GM23338 (cell line): ENCODE measurements around the gene GOLGA6A. TPM values are rescaled to one million over a fixed set of nuclear protein-coding genes. Genes with fewer than 3 reads are reported as not detected.
A peak's percentile ranks its signal among the peaks of the same experiment; 100 is the strongest.

Source experiments
- ATAC-seq: fragments of 200-7000 bp; cut with Tn5 transposase; 3 replicates; pipeline ENCODE4 v1.9.1; 2020
- DNase-seq: peaks from one replicate; pipeline ENCODE4 v3.0.0-alpha.2; 2015; ENCODE audit warnings: low spot score
- H2AFZ ChIP-seq: fragments of 200-600 bp; sonication (generic); 2 replicates; pipeline ENCODE4 v1.8.0; 2016; ENCODE audit warnings: antibody characterized with exemption, mild to moderate bottlenecking, moderate library complexity
- H3F3A ChIP-seq: fragments of 200-600 bp; sonication (generic); replicated peaks from 2 replicates; pipeline ENCODE4 v1.8.0; 2017; ENCODE audit warnings: antibody characterized with exemption, mixed run types, low read depth
- H3K27ac ChIP-seq: fragments of 200-600 bp; sonication (generic); 2 replicates; pipeline ENCODE4 v1.6.1; 2016; ENCODE audit warnings: low read depth
- H3K27me3 ChIP-seq: fragments of 200-600 bp; sonication (generic); 2 replicates; pipeline ENCODE4 v1.8.0; 2016; ENCODE audit warnings: mild to moderate bottlenecking, mixed run types, moderate library complexity; ENCODE audit not compliant: insufficient read depth
- H3K36me3 ChIP-seq: fragments of 200-600 bp; sonication (generic); 2 replicates; pipeline ENCODE4 v1.8.0; 2016; ENCODE audit warnings: mild to moderate bottlenecking; ENCODE audit not compliant: insufficient read depth
- H3K4me1 ChIP-seq: fragments of 200-600 bp; sonication (generic); 2 replicates; pipeline ENCODE4 v1.8.0; 2016; ENCODE audit warnings: mild to moderate bottlenecking, moderate library complexity; ENCODE audit not compliant: insufficient read depth
- H3K4me2 ChIP-seq: fragments of 200-600 bp; sonication (generic); 2 replicates; pipeline ENCODE4 v1.7.1; 2017; ENCODE audit warnings: mixed run types
- H3K4me3 ChIP-seq: fragments of 200-600 bp; sonication (generic); 2 replicates; pipeline ENCODE4 v1.6.1; 2016; ENCODE audit warnings: mixed run types
- H3K79me2 ChIP-seq: fragments of 200-600 bp; sonication (generic); replicated peaks from 2 replicates; pipeline ENCODE4 v1.8.0; 2017; ENCODE audit warnings: mild to moderate bottlenecking; ENCODE audit not compliant: insufficient read depth
- H3K9me2 ChIP-seq: fragments of 200-600 bp; sonication (generic); 2 replicates; pipeline ENCODE4 v1.8.0; 2017; ENCODE audit not compliant: insufficient read depth
- H4K20me1 ChIP-seq: fragments of 200-600 bp; sonication (generic); replicated peaks from 2 replicates; pipeline ENCODE4 v1.8.0; 2017; ENCODE audit warnings: mild to moderate bottlenecking; ENCODE audit not compliant: insufficient read depth
- H3K27ac Mint-ChIP-seq: 2 replicates; pipeline ENCODE4 v1.8.0; 2020; ENCODE audit warnings: inconsistent platforms, mild to moderate bottlenecking, moderate library complexity, mixed read lengths
- H3K27me3 Mint-ChIP-seq: 3 replicates; pipeline ENCODE4 v1.8.0; 2022; ENCODE audit warnings: low read depth, mild to moderate bottlenecking, moderate library complexity, mixed read lengths, inconsistent platforms; ENCODE audit not compliant: insufficient read depth, poor library complexity
- H3K36me3 Mint-ChIP-seq: 3 replicates; pipeline ENCODE4 v1.8.0; 2021; ENCODE audit warnings: low read depth, mild to moderate bottlenecking, inconsistent platforms, moderate library complexity, mixed read lengths
- H3K4me1 Mint-ChIP-seq: 3 replicates; pipeline ENCODE4 v1.8.0; 2020; ENCODE audit warnings: mild to moderate bottlenecking, inconsistent platforms, mixed read lengths
- H3K4me3 Mint-ChIP-seq: 3 replicates; pipeline ENCODE4 v1.8.0; 2021; ENCODE audit warnings: moderate library complexity, mild to moderate bottlenecking, inconsistent platforms, mixed read lengths
- H3K9me3 Mint-ChIP-seq: 3 replicates; pipeline ENCODE4 v1.8.0; 2020; ENCODE audit warnings: moderate library complexity, mild to moderate bottlenecking, inconsistent platforms, mixed read lengths
- CREB1 ChIP-seq: fragments of 250-450 bp; sonication (Bioruptor Pico); IDR thresholded peaks from 2 replicates; pipeline ENCODE4 v1.5.0; 2020; ENCODE audit warnings: low read depth, mild to moderate bottlenecking, moderate library complexity
- EZH2 ChIP-seq: fragments of 200-600 bp; sonication (generic); IDR thresholded peaks from one replicate; pipeline ENCODE4 v1.8.0; 2017; ENCODE audit warnings: antibody characterized with exemption, mild to moderate bottlenecking, low read depth; ENCODE audit not compliant: unreplicated experiment
- EZH2phosphoT487 ChIP-seq: fragments of 200-600 bp; sonication (generic); IDR thresholded peaks from one replicate; pipeline ENCODE4 v1.8.1; 2018; ENCODE audit warnings: antibody characterized with exemption; ENCODE audit not compliant: unreplicated experiment
- POLR2AphosphoS5 ChIP-seq: IDR thresholded peaks from 2 replicates; pipeline ENCODE4 v1.6.1; 2016; ENCODE audit warnings: antibody characterized with exemption, low read depth
- REST ChIP-seq: IDR thresholded peaks from one replicate; pipeline ENCODE4 v1.6.1; 2018; ENCODE audit warnings: antibody characterized with exemption; ENCODE audit not compliant: unreplicated experiment
- polyA plus RNA-seq: library from polyadenylated mRNA; unstranded; fragments of >200 nt; fragmentation: Nextera tagmentation; extraction: Ambion mirVana; gene quantifications from 2 replicates; pipeline ENCODE4 v1.2.1, GENCODE V29; 2016
- total RNA-seq: library from RNA; depleted of rRNA; stranded (reverse); fragments of >200 nt; shearing (Covaris generic); gene quantifications from 2 replicates; pipeline ENCODE4 v1.2.3, GENCODE V29; 2014

Gene GOLGA6A
- total and polyA plus RNA-seq, 2 experiments from 2014 or later = 0.18 to 2.1 TPM

- H3K36me3 ChIP-seq = no peaks in the 10 kb centered on the region
- Mint-ChIP-seq H3K36me3 (no peaks in the 10 kb centered on the region; the same call in 2 of the 3 replicates), H3K9me3 (peaks cover 6% of the 10 kb centered on the region; the same call in 2 of the 3 replicates), H3K27ac (no peak within 1 kb of the TSS), H3K27me3 (peaks cover 92% of the 10 kb centered on the region), H3K4me1 (peaks cover 52% of the 10 kb centered on the region), H3K4me3 (peak within 1 kb of the TSS; percentile 68)
- no peaks in the 10 kb centered on the region for H3K9me2 ChIP-seq
- no peaks in the 10 kb centered on the region for H3K79me2 ChIP-seq
- no peak for TF ChIP-seq CREB1 (CRISPR knock-in tag)
- TF ChIP-seq EZH2phosphoT487 = peak; percentile 95
- peak; percentile 99 for TF ChIP-seq EZH2
- TF ChIP-seq POLR2AphosphoS5 = no peak
- H3K4me2 ChIP-seq = peak within 1 kb of the TSS; percentile 92
- no peak for ATAC-seq
- peak within 1 kb of the TSS; percentile 75 for H3K4me3 ChIP-seq
- no peak within 1 kb of the TSS for H3K27ac ChIP-seq
- peak within 1 kb of the TSS; percentile 95 for H2AFZ ChIP-seq
- peaks cover 49% of the 10 kb centered on the region for H3K4me1 ChIP-seq
- peak; percentile 65 for DNase-seq
- peaks cover 23% of the 10 kb centered on the region; the same call in 1 of the 2 replicates for H3F3A ChIP-seq
- H4K20me1 ChIP-seq = no peaks in the 10 kb centered on the region
- H3K27me3 ChIP-seq = peaks cover 100% of the 10 kb centered on the region
These were observed 48.0 kb upstream of the GOLGA6A start, which contains the start of gene ISLR2 for GRCh38 chr15:74130155-74130848. Gene ISLR2, plus strand, starts transcription at chr15:74130586. Its CDS starts 2,169 bp downstream, at chr15:74132755.

GRCh38 chr15:74129586-74130154 is 47.3 kb upstream of the GOLGA6A start:
- TF ChIP-seq REST (no peak), EZH2 (peak; percentile 93), EZH2phosphoT487 (peak; percentile 93)
- H3K27me3 Mint-ChIP-seq = peaks cover 89% of the 10 kb centered on the region
- H3K4me3 Mint-ChIP-seq = peak overlapping the region; percentile 68
- Histone ChIP-seq H3K4me3 (peak overlapping the region; percentile 75), H3K36me3 (no peaks in the 10 kb centered on the region), H3K9me2 (no peaks in the 10 kb centered on the region), H3K4me1 (peaks cover 45% of the 10 kb centered on the region), H4K20me1 (no peaks in the 10 kb centered on the region), H3F3A (peaks cover 20% of the 10 kb centered on the region; the same call in 1 of the 2 replicates), H3K4me2 (peak overlapping the region; percentile 92), H3K27ac (no peak overlapping the region), H3K79me2 (no peaks in the 10 kb centered on the region), H2AFZ (peak overlapping the region; percentile 95), H3K27me3 (peaks cover 100% of the 10 kb centered on the region)
- no peak overlapping the region for H3K27ac Mint-ChIP-seq
- peaks cover 6% of the 10 kb centered on the region; the same call in 1 of the 3 replicates for H3K9me3 Mint-ChIP-seq
- H3K4me1 Mint-ChIP-seq = peaks cover 47% of the 10 kb centered on the region
- ATAC-seq = peak; percentile 0
- DNase-seq = peak; percentile 74
- H3K36me3 Mint-ChIP-seq = no peaks in the 10 kb centered on the region
